ENCODE results near the gene TNS1. TPM values are rescaled to one million over a fixed set of nuclear protein-coding genes. Genes with fewer than 3 reads are reported as not detected.
A peak's percentile ranks its signal among the peaks of the same experiment; 100 is the strongest.

Gene TNS1
- total and polyA plus RNA-seq, 9 of the 15 experiments (the other 6 are each of a cell fraction or from before 2014, with no cell fraction given), result 0.13 to 2.7 (median 0.77) TPM

DNA sequence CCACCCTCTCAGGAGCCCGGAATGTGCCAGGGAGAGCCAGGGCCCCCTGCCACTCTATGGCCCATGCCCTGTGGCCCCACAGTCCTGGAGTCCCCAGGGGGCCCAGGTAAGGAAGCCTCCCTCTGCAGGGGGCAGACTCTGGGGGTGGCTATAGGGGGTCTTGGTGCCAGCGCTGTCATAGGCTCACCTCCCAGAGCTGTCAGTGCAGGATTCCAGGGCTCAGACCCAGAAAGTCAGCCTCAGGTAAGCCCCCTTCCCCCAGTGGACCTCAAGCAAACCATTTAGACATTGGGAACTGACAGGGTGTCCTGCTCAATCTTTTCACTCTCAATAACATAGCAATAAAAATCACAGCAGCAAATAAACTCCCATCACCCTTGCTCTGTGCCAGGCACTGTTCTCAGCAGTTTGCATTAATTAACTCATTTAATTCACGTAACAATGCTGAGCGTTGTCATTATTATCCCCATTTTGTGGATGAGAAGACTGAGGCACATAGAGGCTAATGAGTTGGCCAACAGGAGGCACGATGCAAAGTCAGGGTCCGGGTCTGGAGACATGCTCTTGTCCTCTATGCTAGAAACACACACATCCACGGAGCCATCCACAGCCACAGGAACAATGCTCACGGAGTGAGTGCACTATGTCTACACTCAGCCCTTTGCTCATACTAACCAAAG lies 79.6 kb downstream of the TNS1 start:
- Histone ChIP-seq H3K9me1 (ENCODE audit: control insufficient read depth, insufficient read depth, low read length) (no peaks in the 10 kb centered on the region), H3K4me2 (ENCODE audit: insufficient read depth, low read length) (no peak overlapping the region), H3K27ac (ENCODE audit: extremely low read depth, low read depth, low read length) (no peak overlapping the region), H3K9me3 (replicated peaks; ENCODE audit: control insufficient read depth, insufficient read depth, low read depth, low read length) (no peaks in the 10 kb centered on the region), H3K27me3 (ENCODE audit: control insufficient read depth in 2 of 2, insufficient read depth in 2 of 2, low read length in 2 of 2) (peaks cover under 1 to 34% of the 10 kb centered on the region in 2 experiments; a peak in 3 of 5 replicates), H3K4me1 (replicated peaks in 1 of 2; ENCODE audit: control insufficient read depth in 2 of 2, insufficient read depth in 2 of 2, low read length in 2 of 2) (no peaks in the 10 kb centered on the region), H3K4me3 (no peak overlapping the region), H3K9ac (ENCODE audit: insufficient read depth in 1 of 2, low read depth in 2 of 2, low read length in 2 of 2) (no peak overlapping the region), H2AFZ (ENCODE audit: low read depth, low read length) (no peak overlapping the region), H3K79me2 (ENCODE audit: control insufficient read depth, insufficient read depth, low read length) (no peaks in the 10 kb centered on the region), H3K36me3 (ENCODE audit: control insufficient read depth, insufficient read depth, low read length) (no peaks in the 10 kb centered on the region), H4K20me1 (replicated peaks; ENCODE audit: control insufficient read depth, insufficient read depth, low read length) (no peaks in the 10 kb centered on the region; the same call in 1 of the 2 replicates)
- 4% methylated on average over 7 of the region's 8 CpGs for WGBS (ENCODE audit: insufficient coverage, low coverage, missing lambda C conversion rate)
- BruUV-seq (replicated peaks), result no TSS peak
- in situ Hi-C loops (cut with MboI), result no loop called here
- POLR2A ChIA-PET, result no interaction called here
- FAIRE-seq (no peak), DNase-seq (ENCODE audit: extremely low read depth in 1 of 4, low spot score in 3 of 4) (no peak), ATAC-seq (no peak)
- TF ChIP-seq SOX6 (IDR thresholded peaks at IDR 0.05) (no peak), ELF1 (tag; IDR thresholded peaks at IDR 0.05) (no peak), ADNP (tag; IDR thresholded peaks at IDR 0.05) (peak; percentile 31; the same call in 1 of the 2 replicates), BCOR (IDR thresholded peaks at IDR 0.05) (peak; percentile 65; the same call in 1 of the 2 replicates), RBM25 (IDR thresholded peaks at IDR 0.05; ENCODE audit: low read depth, low read length, severe bottlenecking) (peak; percentile 70), HNRNPL (IDR thresholded peaks at IDR 0.05; ENCODE audit: low read depth, low read length) (no peak), KDM1A (IDR thresholded peaks at IDR 0.05) (0 out of 4 replicates have a peak, but pooled peaks of 1 of the 2 experiments have one; percentile 15), ZNF77 (CRISPR knock-in tag; IDR thresholded peaks at IDR 0.05) (no peak), ZNF23 (CRISPR knock-in tag; IDR thresholded peaks at IDR 0.05) (no peak)
- intact Hi-C loops (cut with micrococcal nuclease), result no loop called here
- CTCF ChIA-PET (ENCODE audit: low intra/inter-chr PET ratio), result interaction anchor here (1.2 kb wide), 1 partner anchor 132 kb away, joined by 5 read pairs; no protein-coding TSS in a partner anchor

Data from K562 (cell line).